Activated CD8-positive, alpha-beta T cell treated with anti-CD3 and anti-CD28 coated beads for 36 hours (primary cell): ENCODE data around the gene ARHGEF16. TPM values are rescaled to one million over a fixed set of nuclear protein-coding genes. Genes with fewer than 3 reads are reported as not detected.

ENCODE experiments used
- ATAC-seq: fragments of 200-7000 bp; cut with Tn5 transposase; one replicate; pipeline ENCODE4 v1.10.0; 2021; ENCODE audit warnings: mild to moderate bottlenecking, moderate library complexity
- CTCF ChIA-PET: fragments of 350-600 bp; sonication (Branson Sonifier 250); formaldehyde crosslinking; loops from one replicate; lab custom pipeline; 2021; ENCODE audit warnings: antibody characterized with exemption; lab: Charles Lee
- POLR2A ChIA-PET: fragments of 350-600 bp; sonication (Branson Sonifier 250); formaldehyde crosslinking; loops from one replicate; lab custom pipeline; 2021; ENCODE audit warnings: antibody characterized with exemption; lab: Charles Lee
- DNase-seq: peaks from one replicate; pipeline ENCODE4 v3.0.0-alpha.2; 2020
- H3K27ac Mint-ChIP-seq: one replicate; pipeline ENCODE4 v1.8.0; 2021; ENCODE audit warnings: mild to moderate bottlenecking, mixed read lengths
- H3K27me3 Mint-ChIP-seq: one replicate; pipeline ENCODE4 v1.8.0; 2021; ENCODE audit warnings: mixed read lengths
- H3K36me3 Mint-ChIP-seq: one replicate; pipeline ENCODE4 v1.8.0; 2021; ENCODE audit warnings: low read depth, mixed read lengths
- H3K4me1 Mint-ChIP-seq: one replicate; pipeline ENCODE4 v1.8.0; 2021; ENCODE audit warnings: low read depth, mixed read lengths
- H3K4me3 Mint-ChIP-seq: one replicate; pipeline ENCODE4 v1.8.0; 2021; ENCODE audit warnings: mild to moderate bottlenecking, moderate library complexity, mixed read lengths
- H3K9me3 Mint-ChIP-seq: one replicate; pipeline ENCODE4 v1.8.0; 2021; ENCODE audit warnings: mixed read lengths
- CTCF ChIP-seq: fragments of 200-600 bp; IDR thresholded peaks from one replicate; pipeline ENCODE4 v1.8.0; 2022; ENCODE audit warnings: antibody characterized with exemption, mild to moderate bottlenecking
- intact Hi-C: fragments of 100-400 bp; cut with micrococcal nuclease; formaldehyde crosslinking; loops from one replicate; pipeline ENCODE4 v1.10.0; 2022
- total RNA-seq, 2 experiments: library from RNA; stranded (reverse); gene quantifications; one replicate each; pipeline ENCODE4 v1.2.3, GENCODE V29; 2021

The ARHGEF16 gene
- total RNA-seq, 2 experiments from 2014 or later, result not detected

GRCh38 chr1:3443807-3444206 is 10.7 kb upstream of the ARHGEF16 start:
- ChIA-PET POLR2A (no interaction called here), CTCF (interaction anchor here (2.0 kb wide), 1 partner anchor 9 kb away, joined by 11 read pairs; no protein-coding TSS in a partner anchor)
- Mint-ChIP-seq H3K27ac (no peak overlapping the region), H3K4me3 (no peak overlapping the region), H3K4me1 (no peaks in the 10 kb centered on the region), H3K9me3 (peaks cover 1% of the 10 kb centered on the region), H3K36me3 (no peaks in the 10 kb centered on the region), H3K27me3 (peaks cover 7% of the 10 kb centered on the region)
- DNase-seq, result no peak
- no peak for ATAC-seq
- intact Hi-C loops, result no loop called here
- TF ChIP-seq CTCF, result no peak

GRCh38 chr1:3444298-3444697 is 10.2 kb upstream of the ARHGEF16 start:
- CTCF ChIA-PET, result interaction anchor here (2.0 kb wide), 1 partner anchor 9 kb away, joined by 11 read pairs; no protein-coding TSS in a partner anchor

DNA sequence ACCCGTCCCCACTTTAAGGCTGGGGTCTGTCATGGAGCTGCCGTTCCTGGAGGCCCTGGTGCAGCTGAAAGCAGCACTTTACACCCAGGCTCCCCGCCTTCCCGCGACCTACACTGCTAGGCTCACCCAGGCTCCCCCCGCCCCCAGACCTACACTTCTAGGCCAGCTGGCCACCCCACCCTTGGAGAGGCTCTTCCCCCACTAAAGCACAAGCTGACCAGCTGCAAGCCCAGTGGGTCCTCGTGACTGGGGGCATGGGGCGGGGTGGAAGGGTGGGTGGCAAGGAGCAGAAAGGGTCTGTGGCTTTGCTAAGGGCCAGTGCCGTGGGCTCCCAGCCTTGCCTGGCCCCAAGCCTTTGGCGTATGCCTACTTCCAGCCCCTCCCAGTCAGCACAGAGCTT is 9.7 kb upstream of the ARHGEF16 start:
- Mint-ChIP-seq H3K4me1 (no peaks in the 10 kb centered on the region), H3K4me3 (no peak overlapping the region), H3K36me3 (no peaks in the 10 kb centered on the region), H3K27ac (no peak overlapping the region), H3K27me3 (peaks cover 12% of the 10 kb centered on the region), H3K9me3 (peaks cover 1% of the 10 kb centered on the region)
- intact Hi-C loops, result no loop called here
- ChIA-PET CTCF (interaction anchor here (2.0 kb wide), 1 partner anchor 8 kb away, joined by 11 read pairs; no protein-coding TSS in a partner anchor), POLR2A (no interaction called here)
- ATAC-seq (no peak), DNase-seq (no peak)
- no peak for TF ChIP-seq CTCF

More at GRCh38 chr1:3444298-3444697, 10.2 kb upstream of the ARHGEF16 start:
- Mint-ChIP-seq H3K27ac (no peak overlapping the region), H3K4me1 (no peaks in the 10 kb centered on the region), H3K36me3 (no peaks in the 10 kb centered on the region), H3K27me3 (peaks cover 9% of the 10 kb centered on the region), H3K4me3 (no peak overlapping the region), H3K9me3 (peaks cover 1% of the 10 kb centered on the region)
- DNase-seq, result no peak
- no peak for TF ChIP-seq CTCF
- POLR2A ChIA-PET, result no interaction called here
- no peak for ATAC-seq
- intact Hi-C loops, result no loop called here

GRCh38 chr1:3450202-3450863 is 4.1 kb upstream of the ARHGEF16 start:
- CTCF ChIA-PET, result no interaction called here
- Mint-ChIP-seq H3K4me3 (no peak overlapping the region), H3K27me3 (peaks cover 14% of the 10 kb centered on the region), H3K4me1 (no peaks in the 10 kb centered on the region), H3K36me3 (no peaks in the 10 kb centered on the region), H3K27ac (no peak overlapping the region), H3K9me3 (peaks cover 1% of the 10 kb centered on the region)
- ATAC-seq (no peak), DNase-seq (no peak)
- TF ChIP-seq CTCF, result no peak
- POLR2A ChIA-PET, result no interaction called here
- intact Hi-C loops, result no loop called here

DNA sequence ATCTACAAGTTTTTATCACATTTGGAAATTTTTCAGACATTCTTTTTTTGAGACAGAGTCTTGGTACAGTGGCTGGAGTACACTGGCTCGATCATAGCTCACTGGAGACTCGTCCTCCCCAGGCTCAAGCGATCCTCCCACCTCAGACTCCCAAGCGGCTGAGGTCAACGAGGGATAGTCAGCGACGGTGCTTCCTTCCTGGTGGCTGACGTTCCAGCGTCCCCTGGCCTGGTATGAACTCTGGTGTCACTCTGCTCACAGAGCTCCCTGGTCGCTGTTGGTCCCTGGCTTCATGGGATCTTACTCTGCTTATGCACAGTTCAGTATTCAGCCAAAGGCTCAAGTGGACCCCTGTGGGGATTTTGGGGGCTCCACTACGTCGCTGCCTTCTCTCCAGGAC is 3.5 kb upstream of the ARHGEF16 start:
- DNase-seq (no peak), ATAC-seq (no peak)
- Mint-ChIP-seq H3K36me3 (no peaks in the 10 kb centered on the region), H3K9me3 (peaks cover 1% of the 10 kb centered on the region), H3K4me1 (no peaks in the 10 kb centered on the region), H3K27ac (no peak overlapping the region), H3K4me3 (no peak overlapping the region), H3K27me3 (peaks cover 16% of the 10 kb centered on the region)
- intact Hi-C loops, result no loop called here
- CTCF ChIA-PET, result no interaction called here
- POLR2A ChIA-PET, result no interaction called here
- no peak for TF ChIP-seq CTCF
